Neural progenitor cell (in vitro differentiated cells): Measurements from ENCODE around the gene INPP4B.

Experiments
- EZH2phosphoT487 ChIP-seq: fragments of 200-600 bp; sonication (generic); IDR thresholded peaks from 2 replicates; pipeline ENCODE4 v1.6.1; 2017; ENCODE audit warnings: antibody characterized with exemption
- TF ChIP-seq, protein P1 (sequence below): fragments of 200-600 bp; sonication (generic); IDR thresholded peaks from 2 replicates; pipeline ENCODE4 v1.5.1; 2017; ENCODE audit warnings: antibody characterized with exemption, mild to moderate bottlenecking

DNA sequence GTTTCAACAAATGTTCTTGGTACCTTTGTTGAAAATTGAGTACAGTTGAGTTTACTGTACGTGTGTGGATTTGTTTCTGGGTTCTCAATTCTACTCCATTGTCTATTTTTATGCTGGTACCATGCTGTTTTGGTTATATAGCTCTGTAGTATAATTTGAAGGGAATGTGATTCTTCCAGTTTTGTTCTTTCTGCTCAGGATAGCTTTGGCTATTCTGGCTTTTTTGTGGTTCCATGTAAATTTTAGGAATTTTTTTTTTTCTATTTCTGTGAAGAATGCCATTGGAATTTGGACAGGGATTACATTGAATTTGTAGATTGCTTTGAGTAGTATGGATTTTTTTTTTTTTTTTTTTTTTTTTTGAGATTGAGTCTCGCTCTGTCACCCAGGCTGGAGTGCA is 836.4 kb downstream of the INPP4B start:
- TF ChIP-seq, protein P1, sequence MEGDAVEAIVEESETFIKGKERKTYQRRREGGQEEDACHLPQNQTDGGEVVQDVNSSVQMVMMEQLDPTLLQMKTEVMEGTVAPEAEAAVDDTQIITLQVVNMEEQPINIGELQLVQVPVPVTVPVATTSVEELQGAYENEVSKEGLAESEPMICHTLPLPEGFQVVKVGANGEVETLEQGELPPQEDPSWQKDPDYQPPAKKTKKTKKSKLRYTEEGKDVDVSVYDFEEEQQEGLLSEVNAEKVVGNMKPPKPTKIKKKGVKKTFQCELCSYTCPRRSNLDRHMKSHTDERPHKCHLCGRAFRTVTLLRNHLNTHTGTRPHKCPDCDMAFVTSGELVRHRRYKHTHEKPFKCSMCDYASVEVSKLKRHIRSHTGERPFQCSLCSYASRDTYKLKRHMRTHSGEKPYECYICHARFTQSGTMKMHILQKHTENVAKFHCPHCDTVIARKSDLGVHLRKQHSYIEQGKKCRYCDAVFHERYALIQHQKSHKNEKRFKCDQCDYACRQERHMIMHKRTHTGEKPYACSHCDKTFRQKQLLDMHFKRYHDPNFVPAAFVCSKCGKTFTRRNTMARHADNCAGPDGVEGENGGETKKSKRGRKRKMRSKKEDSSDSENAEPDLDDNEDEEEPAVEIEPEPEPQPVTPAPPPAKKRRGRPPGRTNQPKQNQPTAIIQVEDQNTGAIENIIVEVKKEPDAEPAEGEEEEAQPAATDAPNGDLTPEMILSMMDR, result no peak
- TF ChIP-seq EZH2phosphoT487, result no peak
